Endothelial cell of umbilical vein (primary cell): ENCODE measurements around the gene MFN2. TPM values are rescaled to one million over a fixed set of nuclear protein-coding genes. Genes with fewer than 3 reads are reported as not detected.
A peak's percentile ranks its signal among the peaks of the same experiment; 100 is the strongest.

Experiments
- BruUV-seq: library from RNA; stranded (reverse); fragments of 400-500 nt; replicated peaks from 2 replicates; lab custom pipeline; 2021; lab: Mats Ljungman, UMichigan
- CTCF ChIA-PET: fragments of 300-600, 350-600 bp; sonication (Branson Sonifier 250); formaldehyde crosslinking; loops from one replicate; lab custom pipeline; 2021; ENCODE audit warnings: antibody characterized with exemption, inconsistent platforms; lab: Charles Lee
- POLR2A ChIA-PET: fragments of 300-600, 350-600 bp; sonication (Branson Sonifier 250); formaldehyde crosslinking; loops from one replicate; lab custom pipeline; 2021; ENCODE audit warnings: antibody characterized with exemption, inconsistent platforms; lab: Charles Lee
- DNase-seq: peaks from one replicate; pipeline ENCODE4 v3.0.0-alpha.2; 2011; ENCODE audit warnings: low read depth, low spot score
- FAIRE-seq: peaks from 2 replicates; lab custom pipeline; 2011; peaks lifted over from hg19 to GRCh38; lab: Jason Lieb, UNC
- H2AFZ ChIP-seq: 2 replicates; pipeline ENCODE4 v1.6.0; 2012; ENCODE audit warnings: low read depth, low read length, control low read depth, inconsistent platforms
- H3K27ac ChIP-seq: 2 replicates; pipeline ENCODE4 v1.5.1; 2011; ENCODE audit warnings: low read depth, mild to moderate bottlenecking, control low read depth, low read length, moderate library complexity; ENCODE audit not compliant: insufficient read depth
- H3K27me3 ChIP-seq, 2 experiments: 2 replicates each; pipeline versions ENCODE4 v1.6.0 to v1.6.1; 2011; ENCODE audit warnings: low read length in 2 of 2, mixed read lengths in 1 of 2; ENCODE audit not compliant: control insufficient read depth in 2 of 2, insufficient read depth in 2 of 2
- H3K36me3 ChIP-seq, 2 experiments: 2 replicates in 1 of 2; 3 replicates in 1 of 2; pipeline ENCODE4 v1.5.1; 2011; ENCODE audit warnings: low read length in 2 of 2, mild to moderate bottlenecking in 1 of 2, moderate library complexity in 1 of 2; ENCODE audit not compliant: control insufficient read depth in 2 of 2, insufficient read depth in 2 of 2; ENCODE audit errors: extremely low read depth in 1 of 2
- H3K4me1 ChIP-seq: 3 replicates; pipeline ENCODE4 v1.5.1; 2011; ENCODE audit warnings: mild to moderate bottlenecking, low read length; ENCODE audit not compliant: control insufficient read depth, insufficient read depth; ENCODE audit errors: extremely low read depth
- H3K4me2 ChIP-seq: 2 replicates; pipeline ENCODE4 v1.6.1; 2011; ENCODE audit warnings: low read length, control low read depth, mixed read lengths; ENCODE audit not compliant: insufficient read depth
- H3K4me3 ChIP-seq, 3 experiments: fragments of 200-600 bp in 1 of 3; sonication (generic), shearing (Covaris generic) in 1 of 3; replicated peaks in 1 of 3; 2 replicates each; pipeline ENCODE4 v1.5.1; 2011 to 2016; ENCODE audit warnings: control low read depth in 3 of 3, low read length in 3 of 3, mild to moderate bottlenecking in 2 of 3, inconsistent platforms in 1 of 3, low read depth in 1 of 3, moderate library complexity in 1 of 3; ENCODE audit not compliant: insufficient read depth in 1 of 3
- H3K79me2 ChIP-seq: 2 replicates; pipeline ENCODE4 v1.6.0; 2012; ENCODE audit warnings: low read length, inconsistent platforms; ENCODE audit not compliant: control insufficient read depth, insufficient read depth
- H3K9ac ChIP-seq: replicated peaks from 2 replicates; pipeline ENCODE3; 2011; ENCODE audit warnings: low read length, control low read depth; ENCODE audit not compliant: insufficient read depth; ENCODE audit errors: extremely low read depth
- H3K9me1 ChIP-seq: replicated peaks from 3 replicates; pipeline ENCODE4 v1.6.0; 2011; ENCODE audit warnings: mild to moderate bottlenecking, low read length; ENCODE audit not compliant: control insufficient read depth, insufficient read depth; ENCODE audit errors: extremely low read depth
- H3K9me3 ChIP-seq: replicated peaks from 2 replicates; pipeline ENCODE4 v1.5.1; 2012; ENCODE audit warnings: low read length, inconsistent platforms; ENCODE audit not compliant: control insufficient read depth, insufficient read depth
- H4K20me1 ChIP-seq: replicated peaks from 2 replicates; pipeline ENCODE3; 2011; ENCODE audit warnings: mild to moderate bottlenecking, low read length; ENCODE audit not compliant: control insufficient read depth, insufficient read depth; ENCODE audit errors: extremely low read depth
- EZH2 ChIP-seq: IDR thresholded peaks from 2 replicates; pipeline ENCODE4 v1.6.1; 2012; ENCODE audit warnings: borderline replicate concordance, low read depth, mild to moderate bottlenecking, moderate library complexity, low read length, inconsistent platforms; ENCODE audit not compliant: severe bottlenecking
- FOS ChIP-seq: IDR thresholded peaks from 2 replicates; pipeline ENCODE4 v1.6.1; 2011; ENCODE audit warnings: mild to moderate bottlenecking, low read length, moderate library complexity, borderline replicate concordance; ENCODE audit not compliant: insufficient read depth
- GATA2 ChIP-seq: IDR thresholded peaks from 2 replicates; pipeline ENCODE4 v1.7.0; 2011; ENCODE audit warnings: low read depth, mild to moderate bottlenecking, moderate library complexity, mixed read lengths, low read length; ENCODE audit not compliant: insufficient read length, insufficient read depth
- JUN ChIP-seq: IDR thresholded peaks from 2 replicates; pipeline ENCODE4 v1.6.1; 2011; ENCODE audit warnings: borderline replicate concordance, low read depth; ENCODE audit not compliant: insufficient read length, insufficient read depth
- MYC ChIP-seq: IDR thresholded peaks from one replicate; pipeline ENCODE4 v1.6.1; 2011; ENCODE audit warnings: mild to moderate bottlenecking, low read depth, low read length
- POLR2A ChIP-seq: IDR thresholded peaks from 2 replicates; pipeline ENCODE4 v1.6.1; 2012; ENCODE audit warnings: low read depth, mild to moderate bottlenecking, control low read depth, low read length
- POLR2AphosphoS5 ChIP-seq: IDR thresholded peaks from 2 replicates; pipeline ENCODE4 v1.6.1; 2012; ENCODE audit warnings: low read depth, mild to moderate bottlenecking, control low read depth, low read length, moderate library complexity; ENCODE audit not compliant: insufficient read depth
- dilution Hi-C: fragments of 300-500 bp; cut with MboI; formaldehyde crosslinking; loops from one replicate; pipeline ENCODE4 v1.15.0; 2019; ENCODE audit warnings: low sequenced_read_pairs; ENCODE audit not compliant: extremely low pct_ligation_motif_present
- intact Hi-C: fragments of 100-400 bp; cut with micrococcal nuclease; formaldehyde crosslinking; loops from one replicate; pipeline ENCODE4 v1.10.0; 2022
- polyA plus RNA-seq, 4 experiments: library from polyadenylated mRNA; depleted of rRNA in 3 of 4; stranded (reverse) in 3 of 4; unstranded in 1 of 4; fragments of >200 nt; gene quantifications; 2 replicates each; pipeline versions ENCODE4 v1.2.1 to v1.2.3, GENCODE V29; 2011 to 2012; ENCODE audit warnings: missing spikeins in 1 of 4
- total RNA-seq: library from RNA; stranded (reverse); gene quantifications from 2 replicates; pipeline ENCODE4 v1.2.3, GENCODE V29; 2021
- TF ChIP-seq, protein P1 (sequence below), 2 donors: IDR thresholded peaks; 1 replicate in 1 of 2; 2 replicates in 1 of 2; pipeline ENCODE4 v1.5.1; 2011; ENCODE audit warnings: low read length in 2 of 2, mild to moderate bottlenecking in 2 of 2, moderate library complexity in 2 of 2, control low read depth in 1 of 2, inconsistent platforms in 1 of 2, low read depth in 1 of 2; ENCODE audit not compliant: insufficient read depth in 1 of 2; ENCODE audit errors: extremely low read depth in 1 of 2
- TF ChIP-seq, protein P2 (sequence below): IDR thresholded peaks from 2 replicates; pipeline ENCODE4 v1.6.1; 2011; ENCODE audit not compliant: insufficient read depth, insufficient read length

Gene MFN2
- total and polyA plus RNA-seq, 2 donors (not counting 3 experiments of a cell fraction or from before 2014, with no cell fraction given), result 51.4 to 82.4 TPM

DNA sequence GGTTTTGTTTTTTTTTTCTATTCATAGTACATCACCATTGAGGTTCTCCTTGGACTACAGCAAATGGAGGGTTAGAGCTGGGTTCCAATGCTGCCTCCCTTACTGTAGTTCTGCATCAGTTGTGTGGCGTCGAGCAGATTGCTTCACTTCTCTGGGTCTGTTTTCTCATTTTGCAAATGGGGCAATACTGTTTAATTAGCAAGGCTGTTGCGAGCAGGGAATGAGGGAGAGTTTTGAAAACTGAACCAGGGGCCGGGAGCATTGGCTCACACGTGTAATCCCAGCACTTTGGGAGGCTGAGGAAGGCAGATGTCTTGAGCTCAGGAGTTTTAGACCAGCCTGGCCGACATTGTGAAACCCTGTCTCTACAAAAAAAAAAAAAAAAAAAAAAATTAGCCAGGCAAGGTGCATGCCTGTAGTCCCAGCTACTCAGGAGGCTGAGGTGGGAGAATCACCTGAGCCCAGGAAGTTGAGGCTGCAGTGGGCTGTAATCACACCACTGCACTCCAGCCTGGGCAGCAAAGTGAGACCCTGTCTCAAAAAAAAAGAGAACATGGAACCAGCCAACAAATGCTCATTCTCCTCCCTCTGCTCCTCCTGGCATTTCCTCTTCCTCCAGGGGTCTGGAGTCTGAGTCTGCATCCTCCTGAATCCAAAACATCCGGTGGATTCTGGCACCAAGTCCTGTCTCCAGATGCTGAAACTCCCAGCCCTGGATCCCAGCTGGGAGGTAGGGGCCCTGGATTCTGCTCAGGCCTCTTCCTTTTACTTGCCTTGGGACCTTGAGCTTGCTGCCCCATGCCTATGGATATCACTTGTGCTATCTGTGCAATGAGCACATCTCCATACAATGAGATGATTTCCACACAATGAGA lies 49.4 kb upstream of the MFN2 start:
- Histone ChIP-seq H3K27me3 (no peaks in the 10 kb centered on the region), H3K9me3 (no peaks in the 10 kb centered on the region), H3K9ac (no peak overlapping the region), H3K4me2 (peak overlapping the region; percentile 67), H3K4me3 (no peak overlapping the region), H3K79me2 (peaks cover 8% of the 10 kb centered on the region), H3K36me3 (no peaks in the 10 kb centered on the region), H3K27ac (peak overlapping the region; percentile 65), H3K9me1 (no peaks in the 10 kb centered on the region), H4K20me1 (no peaks in the 10 kb centered on the region), H3K4me1 (peaks cover 36% of the 10 kb centered on the region), H2AFZ (peak overlapping the region; percentile 15)
- intact Hi-C loops (no loop called here), dilution Hi-C loops (no loop called here)
- CTCF ChIA-PET, result no interaction called here
- DNase-seq, result peak; percentile 89
- FAIRE-seq, result peak; percentile 94
- BruUV-seq, result no TSS peak
- POLR2A ChIA-PET, result interaction anchor here (0.6 to 2.4 kb wide), 4 partner anchors 22 to 675 kb away, joined by 3 to 46 read pairs (median 6); partner anchors contain the start of gene MFN2
- TF ChIP-seq, protein P1, sequence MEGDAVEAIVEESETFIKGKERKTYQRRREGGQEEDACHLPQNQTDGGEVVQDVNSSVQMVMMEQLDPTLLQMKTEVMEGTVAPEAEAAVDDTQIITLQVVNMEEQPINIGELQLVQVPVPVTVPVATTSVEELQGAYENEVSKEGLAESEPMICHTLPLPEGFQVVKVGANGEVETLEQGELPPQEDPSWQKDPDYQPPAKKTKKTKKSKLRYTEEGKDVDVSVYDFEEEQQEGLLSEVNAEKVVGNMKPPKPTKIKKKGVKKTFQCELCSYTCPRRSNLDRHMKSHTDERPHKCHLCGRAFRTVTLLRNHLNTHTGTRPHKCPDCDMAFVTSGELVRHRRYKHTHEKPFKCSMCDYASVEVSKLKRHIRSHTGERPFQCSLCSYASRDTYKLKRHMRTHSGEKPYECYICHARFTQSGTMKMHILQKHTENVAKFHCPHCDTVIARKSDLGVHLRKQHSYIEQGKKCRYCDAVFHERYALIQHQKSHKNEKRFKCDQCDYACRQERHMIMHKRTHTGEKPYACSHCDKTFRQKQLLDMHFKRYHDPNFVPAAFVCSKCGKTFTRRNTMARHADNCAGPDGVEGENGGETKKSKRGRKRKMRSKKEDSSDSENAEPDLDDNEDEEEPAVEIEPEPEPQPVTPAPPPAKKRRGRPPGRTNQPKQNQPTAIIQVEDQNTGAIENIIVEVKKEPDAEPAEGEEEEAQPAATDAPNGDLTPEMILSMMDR (IDR thresholded peaks at IDR 0.05; ENCODE audit: extremely low read depth in 1 of 2, insufficient read depth in 1 of 2, low read depth in 1 of 2, low read length in 2 of 2), result no peak
- no peak for TF ChIP-seq MYC
- peak; percentile 75 for TF ChIP-seq POLR2AphosphoS5

DNA sequence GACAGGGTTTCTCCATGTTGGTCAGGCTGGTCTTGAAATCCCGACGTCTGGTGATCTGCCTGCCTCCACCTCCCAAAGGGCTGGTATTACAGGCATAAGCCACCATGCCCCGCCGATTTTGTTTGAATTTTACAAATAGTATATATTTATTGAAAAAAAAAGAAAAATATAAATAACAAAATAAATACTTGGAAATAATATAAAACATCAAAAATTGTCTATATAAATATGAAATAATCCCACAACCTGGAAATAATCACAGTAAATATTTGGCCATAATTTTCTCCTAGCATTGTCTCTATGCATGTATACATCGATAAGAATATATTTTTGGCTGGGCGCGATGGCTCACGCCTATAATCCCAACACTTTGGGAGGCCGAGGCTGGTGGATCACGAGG lies 48.4 kb upstream of the MFN2 start:
- dilution Hi-C loops, result no loop called here
- intact Hi-C loops, result no loop called here
- Histone ChIP-seq H3K4me1 (peaks cover 39% of the 10 kb centered on the region), H4K20me1 (no peaks in the 10 kb centered on the region), H3K9me1 (no peaks in the 10 kb centered on the region), H3K9me3 (no peaks in the 10 kb centered on the region), H2AFZ (no peak overlapping the region), H3K4me3 (no peak overlapping the region), H3K27ac (no peak overlapping the region), H3K9ac (no peak overlapping the region), H3K27me3 (no peaks in the 10 kb centered on the region), H3K36me3 (no peaks in the 10 kb centered on the region), H3K4me2 (no peak overlapping the region), H3K79me2 (peaks cover 13% of the 10 kb centered on the region)
- TF ChIP-seq GATA2 (no peak), POLR2AphosphoS5 (no peak), EZH2 (no peak), POLR2A (no peak), FOS (no peak), MYC (no peak), JUN (no peak)
- TF ChIP-seq, protein P2, sequence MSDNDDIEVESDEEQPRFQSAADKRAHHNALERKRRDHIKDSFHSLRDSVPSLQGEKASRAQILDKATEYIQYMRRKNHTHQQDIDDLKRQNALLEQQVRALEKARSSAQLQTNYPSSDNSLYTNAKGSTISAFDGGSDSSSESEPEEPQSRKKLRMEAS, result no peak
- TF ChIP-seq, protein P1 (IDR thresholded peaks at IDR 0.05; ENCODE audit: extremely low read depth in 1 of 2, insufficient read depth in 1 of 2, low read depth in 1 of 2, low read length in 2 of 2), result no peak
- FAIRE-seq (no peak), DNase-seq (no peak)
- BruUV-seq, result no TSS peak
- POLR2A ChIA-PET, result interaction anchor here (0.8 to 2.4 kb wide), 2 partner anchors 23 to 98 kb away, joined by 3 to 46 read pairs; no protein-coding TSS in a partner anchor
- CTCF ChIA-PET, result no interaction called here
